Keratinocyte (primary cell): Measurements from ENCODE around the gene OTOGL. TPM values are rescaled to one million over a fixed set of nuclear protein-coding genes. Genes with fewer than 3 reads are reported as not detected.

Experiments
- DNase-seq: peaks from one replicate; pipeline ENCODE4 v3.0.0-alpha.2; 2011; ENCODE audit warnings: low read depth, missing footprints, low spot score
- FAIRE-seq: peaks from 2 replicates; lab custom pipeline; 2011; peaks lifted over from hg19 to GRCh38; lab: Jason Lieb, UNC
- H2AFZ ChIP-seq: 2 replicates; pipeline ENCODE4 v1.6.0; 2012; ENCODE audit warnings: low read length, control low read depth, inconsistent platforms; ENCODE audit not compliant: control insufficient read depth
- H3K27ac ChIP-seq: 2 replicates; pipeline ENCODE4 v1.5.1; 2011; ENCODE audit warnings: low read length; ENCODE audit not compliant: control insufficient read depth, insufficient read depth
- H3K27me3 ChIP-seq: 3 replicates; pipeline ENCODE4 v1.6.0; 2011; ENCODE audit warnings: low read length; ENCODE audit not compliant: control insufficient read depth, insufficient read depth; ENCODE audit errors: extremely low read depth
- H3K36me3 ChIP-seq, 2 experiments: 2 replicates in 1 of 2; 3 replicates in 1 of 2; pipeline ENCODE4 v1.5.1; 2011; ENCODE audit warnings: low read length in 2 of 2, mild to moderate bottlenecking in 1 of 2; ENCODE audit not compliant: control insufficient read depth in 2 of 2, insufficient read depth in 2 of 2; ENCODE audit errors: extremely low read depth in 1 of 2
- H3K4me1 ChIP-seq: 3 replicates; pipeline ENCODE4 v1.5.1; 2011; ENCODE audit warnings: low read length; ENCODE audit not compliant: control insufficient read depth, insufficient read depth; ENCODE audit errors: extremely low read depth
- H3K4me2 ChIP-seq: 3 replicates; pipeline ENCODE4 v1.6.0; 2011; ENCODE audit warnings: low read depth, low read length; ENCODE audit not compliant: control insufficient read depth, insufficient read depth; ENCODE audit errors: extremely low read depth
- H3K4me3 ChIP-seq, 3 experiments: fragments of 200-600 bp in 1 of 3; sonication (generic) in 1 of 3; 2 replicates in 2 of 3; 3 replicates in 1 of 3; pipeline ENCODE4 v1.5.1; 2011 to 2016; ENCODE audit warnings: low read length in 3 of 3, mild to moderate bottlenecking in 3 of 3, control low read depth in 2 of 3, inconsistent platforms in 1 of 3, low read depth in 1 of 3, mixed read lengths in 1 of 3, mixed run types in 1 of 3, moderate library complexity in 1 of 3; ENCODE audit not compliant: control insufficient read depth in 2 of 3, insufficient read depth in 2 of 3; ENCODE audit errors: extremely low read depth in 1 of 3
- H3K79me2 ChIP-seq: 2 replicates; pipeline ENCODE4 v1.6.0; 2012; ENCODE audit warnings: low read length; ENCODE audit not compliant: control insufficient read depth, insufficient read depth
- H3K9ac ChIP-seq: 3 replicates; pipeline ENCODE4 v1.6.0; 2011; ENCODE audit warnings: low read length; ENCODE audit not compliant: control insufficient read depth, insufficient read depth; ENCODE audit errors: extremely low read depth
- H3K9me1 ChIP-seq: 3 replicates; pipeline ENCODE4 v1.6.0; 2011; ENCODE audit warnings: low read length; ENCODE audit not compliant: control insufficient read depth, insufficient read depth; ENCODE audit errors: extremely low read depth
- H3K9me3 ChIP-seq: 2 replicates; pipeline ENCODE4 v1.5.1; 2012; ENCODE audit warnings: low read depth, low read length; ENCODE audit not compliant: control insufficient read depth
- H4K20me1 ChIP-seq: 3 replicates; pipeline ENCODE4 v1.6.0; 2011; ENCODE audit warnings: low read length; ENCODE audit not compliant: control insufficient read depth, insufficient read depth; ENCODE audit errors: extremely low read depth
- CTCF ChIP-seq, 3 experiments: IDR thresholded peaks in 1 of 3; conservative IDR thresholded peaks in 1 of 3; optimal IDR thresholded peaks in 1 of 3; 2 replicates in 2 of 3; 3 replicates in 1 of 3; pipeline versions ENCODE3 to v1.5.1; 2011; ENCODE audit warnings: low read length in 3 of 3, mild to moderate bottlenecking in 3 of 3, moderate library complexity in 2 of 3, control low read depth in 1 of 3, inconsistent platforms in 1 of 3; ENCODE audit not compliant: insufficient read depth in 2 of 3; ENCODE audit errors: extremely low read depth in 1 of 3
- EZH2 ChIP-seq: IDR thresholded peaks from one replicate; pipeline ENCODE4 v1.6.1; 2012; ENCODE audit warnings: inconsistent platforms, mild to moderate bottlenecking, low read length, moderate library complexity
- dilution Hi-C: fragments of 300-500 bp; cut with MboI; formaldehyde crosslinking; loops from one replicate; pipeline ENCODE4 v1.7.0; 2020; ENCODE audit warnings: low sequenced_read_pairs; ENCODE audit not compliant: extremely low pct_ligation_motif_present
- polyA plus RNA-seq, 5 experiments: library from polyadenylated mRNA; depleted of rRNA in 3 of 5; stranded (reverse) in 3 of 5; stranded (forward) in 1 of 5; unstranded in 1 of 5; fragments of >200 nt; gene quantifications; 1 replicate in 1 of 5; 2 replicates in 3 of 5; 3 replicates in 1 of 5; pipeline versions ENCODE4 v1.2.1 to v1.2.3, GENCODE V29; 2011 to 2012; ENCODE audit warnings: missing spikeins in 2 of 5, low read depth in 1 of 5, low replicate concordance in 1 of 5

Gene OTOGL
- polyA plus RNA-seq, 1 donor (not counting 4 experiments of a cell fraction or from before 2014, with no cell fraction given), result 0.08 TPM

DNA sequence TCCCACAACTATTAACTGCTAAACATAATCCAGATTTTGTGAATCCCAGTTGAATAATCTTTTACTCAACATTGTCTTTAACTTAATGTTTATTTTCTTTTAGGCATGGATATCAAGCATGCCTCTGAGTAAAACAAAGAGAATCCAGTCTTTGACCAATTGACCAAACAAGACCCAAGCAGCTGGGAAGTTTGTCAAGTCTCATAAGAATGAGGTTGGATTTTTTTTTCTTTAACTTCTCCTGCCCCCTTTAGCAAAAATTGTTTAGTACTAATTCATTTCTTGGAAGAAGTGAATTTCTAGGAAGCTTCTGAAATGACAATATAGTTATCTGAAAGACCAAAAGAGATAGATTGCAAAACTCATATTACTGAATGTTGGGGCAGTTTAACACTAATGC lies 89.9 kb downstream of the OTOGL start:
- dilution Hi-C loops, result no loop called here
- no peaks in the 10 kb centered on the region for H3K9me1 ChIP-seq
- no peaks in the 10 kb centered on the region for H4K20me1 ChIP-seq
- H3K9ac ChIP-seq, result no peak overlapping the region
- H3K27me3 ChIP-seq, result no peaks in the 10 kb centered on the region
- H3K79me2 ChIP-seq, result no peaks in the 10 kb centered on the region
- no peak overlapping the region for H3K4me3 ChIP-seq
- no peak for TF ChIP-seq EZH2
- TF ChIP-seq CTCF (optimal IDR thresholded peaks at IDR 0.05 in 1 of 3, IDR thresholded peaks at IDR 0.05 in 1 of 3, conservative IDR thresholded peaks at IDR 0.05 in 1 of 3; ENCODE audit: extremely low read depth in 1 of 3, insufficient read depth in 2 of 3, low read length in 3 of 3), result no peak
- peaks cover 13% of the 10 kb centered on the region for H3K4me1 ChIP-seq
- no peak overlapping the region for H3K4me2 ChIP-seq
- FAIRE-seq (no peak), DNase-seq (no peak)
- no peaks in the 10 kb centered on the region for H3K36me3 ChIP-seq
- no peaks in the 10 kb centered on the region for H3K9me3 ChIP-seq
- H3K27ac ChIP-seq, result no peak overlapping the region
- H2AFZ ChIP-seq, result no peak overlapping the region

DNA sequence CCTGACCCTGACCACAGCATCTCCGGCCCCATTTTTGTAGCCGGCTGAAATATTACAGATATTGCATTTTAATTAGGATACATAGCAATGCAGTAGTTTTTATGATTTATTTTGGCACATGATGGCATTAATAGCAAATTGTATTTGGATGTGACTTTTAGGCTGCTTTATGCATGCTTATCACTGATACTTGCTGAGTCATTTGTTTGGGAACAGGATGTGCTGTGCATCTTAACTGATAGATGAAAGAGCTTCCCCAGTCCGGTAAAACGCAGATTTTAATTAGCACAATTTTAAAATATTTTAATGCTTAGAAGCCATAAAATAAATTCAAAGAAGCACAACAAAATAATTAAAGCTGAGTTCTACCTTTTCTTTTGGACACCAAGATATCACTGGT lies 90.7 kb downstream of the OTOGL start:
- no peak overlapping the region for H3K9ac ChIP-seq
- H3K27ac ChIP-seq, result no peak overlapping the region
- no peaks in the 10 kb centered on the region for H3K27me3 ChIP-seq
- H4K20me1 ChIP-seq, result no peaks in the 10 kb centered on the region
- H3K79me2 ChIP-seq, result no peaks in the 10 kb centered on the region
- H3K4me3 ChIP-seq, result no peak overlapping the region
- DNase-seq, result no peak
- H3K9me3 ChIP-seq, result no peaks in the 10 kb centered on the region
- no peak for FAIRE-seq
- dilution Hi-C loops, result no loop called here
- H3K9me1 ChIP-seq, result no peaks in the 10 kb centered on the region
- H3K36me3 ChIP-seq, result no peaks in the 10 kb centered on the region
- H2AFZ ChIP-seq, result no peak overlapping the region
- no peak overlapping the region for H3K4me2 ChIP-seq
- H3K4me1 ChIP-seq, result peaks cover 9% of the 10 kb centered on the region
- TF ChIP-seq CTCF (optimal IDR thresholded peaks at IDR 0.05 in 1 of 3, IDR thresholded peaks at IDR 0.05 in 1 of 3, conservative IDR thresholded peaks at IDR 0.05 in 1 of 3; ENCODE audit: extremely low read depth in 1 of 3, insufficient read depth in 2 of 3, low read length in 3 of 3), result no peak
- TF ChIP-seq EZH2, result no peak
